DOHH2 (cell line): ENCODE data around the gene MFAP3L.

Experiments used
- CTCF ChIP-seq: fragments of 200-600 bp; sonication (generic); IDR thresholded peaks from one replicate; pipeline ENCODE4 v1.5.1; 2014; ENCODE audit warnings: antibody characterized with exemption, mild to moderate bottlenecking, low read depth, low read length; ENCODE audit not compliant: poor library complexity, severe bottlenecking
- EZH2phosphoT487 ChIP-seq: fragments of 200-600 bp; sonication (generic); IDR thresholded peaks from 2 replicates; pipeline ENCODE4 v1.6.1; 2017; ENCODE audit warnings: borderline replicate concordance, mild to moderate bottlenecking, antibody characterized with exemption, low read length, moderate library complexity, mixed read lengths

GRCh38 chr4:170058826-170059225 is 32.6 kb upstream of the MFAP3L start:
- TF ChIP-seq CTCF (no peak), EZH2phosphoT487 (no peak)
